ENCODE results near the gene PTCSC3.
A peak's percentile ranks its signal among the peaks of the same experiment; 100 is the strongest.

The PTCSC3 gene

DNA sequence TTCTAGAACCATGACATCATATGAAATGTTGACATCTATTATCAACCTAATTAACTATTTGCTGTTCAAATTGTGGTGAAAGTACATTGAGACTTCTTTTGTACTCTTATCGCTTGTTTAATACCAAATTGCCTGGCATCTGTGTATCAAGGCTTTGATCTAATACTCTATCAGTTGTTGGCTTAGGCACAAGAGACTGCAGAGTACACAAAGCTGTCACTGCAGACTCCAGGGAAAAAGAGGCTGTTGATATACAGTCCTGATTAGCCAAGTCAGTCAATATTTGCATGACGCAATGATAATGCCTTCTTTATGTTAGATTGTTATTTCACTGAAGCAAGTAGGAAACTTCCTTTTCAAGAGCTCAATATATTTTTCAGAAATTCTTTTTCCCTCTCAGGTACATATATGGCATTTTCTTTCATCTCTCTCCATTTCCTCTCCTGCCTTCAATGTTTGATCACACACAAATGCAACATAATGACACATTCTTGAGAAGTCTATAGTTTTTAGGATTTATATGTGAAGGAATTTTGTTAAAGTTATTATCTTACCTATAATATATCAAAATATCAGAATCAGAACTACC is 32.3 kb upstream of the PTCSC3 start:
- TF ChIP-seq, protein P1, sequence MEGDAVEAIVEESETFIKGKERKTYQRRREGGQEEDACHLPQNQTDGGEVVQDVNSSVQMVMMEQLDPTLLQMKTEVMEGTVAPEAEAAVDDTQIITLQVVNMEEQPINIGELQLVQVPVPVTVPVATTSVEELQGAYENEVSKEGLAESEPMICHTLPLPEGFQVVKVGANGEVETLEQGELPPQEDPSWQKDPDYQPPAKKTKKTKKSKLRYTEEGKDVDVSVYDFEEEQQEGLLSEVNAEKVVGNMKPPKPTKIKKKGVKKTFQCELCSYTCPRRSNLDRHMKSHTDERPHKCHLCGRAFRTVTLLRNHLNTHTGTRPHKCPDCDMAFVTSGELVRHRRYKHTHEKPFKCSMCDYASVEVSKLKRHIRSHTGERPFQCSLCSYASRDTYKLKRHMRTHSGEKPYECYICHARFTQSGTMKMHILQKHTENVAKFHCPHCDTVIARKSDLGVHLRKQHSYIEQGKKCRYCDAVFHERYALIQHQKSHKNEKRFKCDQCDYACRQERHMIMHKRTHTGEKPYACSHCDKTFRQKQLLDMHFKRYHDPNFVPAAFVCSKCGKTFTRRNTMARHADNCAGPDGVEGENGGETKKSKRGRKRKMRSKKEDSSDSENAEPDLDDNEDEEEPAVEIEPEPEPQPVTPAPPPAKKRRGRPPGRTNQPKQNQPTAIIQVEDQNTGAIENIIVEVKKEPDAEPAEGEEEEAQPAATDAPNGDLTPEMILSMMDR (IDR thresholded peaks at IDR 0.05; ENCODE audit: low read depth, low read length): no peak
- H3K4me3 ChIP-seq (ENCODE audit: low read depth, low read length): no peak overlapping the region
- in situ Hi-C loops (cut with HindIII; ENCODE audit: low sequenced_read_pairs): no loop called here
- DNase-seq (ENCODE audit: low read depth, low spot score): no peak

DNA sequence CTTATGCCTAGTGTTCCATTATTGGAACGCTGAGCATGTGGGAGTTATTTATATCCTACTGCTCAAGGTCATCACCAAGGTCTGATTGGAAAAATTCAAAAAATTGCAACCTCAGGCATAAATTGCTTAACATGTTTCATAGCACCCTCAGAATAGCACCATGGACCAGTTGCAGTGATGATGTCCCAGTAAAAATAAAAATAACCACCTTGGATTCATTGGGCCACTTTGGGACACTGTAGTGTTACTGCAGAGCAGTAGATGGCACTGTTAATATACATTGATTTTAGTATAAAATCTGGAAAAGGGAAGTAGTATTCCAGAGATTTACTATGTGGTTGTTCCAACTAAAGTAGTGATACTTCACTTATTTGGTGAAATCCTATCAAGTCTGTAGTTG is 31.0 kb upstream of the PTCSC3 start:
- no peak for DNase-seq (ENCODE audit: low read depth, low spot score)
- in situ Hi-C loops (cut with HindIII; ENCODE audit: low sequenced_read_pairs): no loop called here
- TF ChIP-seq, protein P1 (IDR thresholded peaks at IDR 0.05; ENCODE audit: low read depth, low read length): peak; percentile 49
- no peak overlapping the region for H3K4me3 ChIP-seq (ENCODE audit: low read depth, low read length)

DNA sequence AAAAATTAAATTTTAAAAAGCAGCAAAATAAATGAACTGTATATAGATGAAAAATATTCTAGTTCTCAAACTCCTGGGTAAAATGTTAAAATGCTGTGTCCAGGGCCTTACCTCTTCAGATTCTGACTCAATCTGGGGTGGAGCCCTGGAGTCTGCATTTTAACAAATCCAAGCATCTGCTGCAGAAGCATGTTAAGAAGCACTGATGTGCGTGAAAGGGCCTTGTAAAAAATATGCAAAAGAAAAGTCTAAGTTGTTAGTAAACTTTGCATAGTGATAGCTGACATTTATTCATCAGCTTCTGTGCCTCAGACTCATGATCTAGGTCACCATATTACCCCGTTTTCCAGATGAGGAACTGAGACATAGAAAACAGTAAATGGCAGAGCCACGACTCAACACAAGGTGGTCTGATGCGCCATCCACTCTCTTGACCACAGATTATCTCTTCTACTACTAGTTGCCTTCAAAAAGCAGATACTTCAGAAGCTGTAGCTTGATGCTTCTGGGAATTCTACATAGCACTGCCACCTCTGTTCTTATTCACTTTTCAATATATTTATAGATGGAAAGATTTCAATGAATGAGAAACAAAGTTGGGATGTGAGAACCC is 28.0 kb upstream of the PTCSC3 start:
- TF ChIP-seq, protein P1 (IDR thresholded peaks at IDR 0.05; ENCODE audit: low read depth, low read length): no peak
- in situ Hi-C loops (cut with HindIII; ENCODE audit: low sequenced_read_pairs): no loop called here
- no peak for DNase-seq (ENCODE audit: low read depth, low spot score)
- no peak overlapping the region for H3K4me3 ChIP-seq (ENCODE audit: low read depth, low read length)

DNA sequence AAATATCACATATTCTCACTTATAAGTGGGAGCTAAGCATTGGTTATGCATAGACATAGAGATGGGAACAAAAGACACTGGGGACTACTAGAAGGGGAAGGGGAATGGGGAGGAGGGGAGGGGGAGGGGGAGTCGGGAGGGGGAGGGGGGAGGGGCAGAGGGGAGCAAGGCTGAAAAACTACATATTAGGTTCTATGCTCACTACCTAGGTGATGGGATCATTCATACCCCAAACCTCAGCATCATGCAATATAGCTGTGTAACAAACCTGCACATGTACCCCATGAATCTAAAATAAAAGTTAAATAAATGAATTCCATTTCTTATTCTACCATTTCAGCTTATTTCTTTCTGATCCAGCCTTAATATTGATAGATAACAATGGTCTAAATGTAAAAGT is 21.9 kb upstream of the PTCSC3 start:
- in situ Hi-C loops (cut with HindIII; ENCODE audit: low sequenced_read_pairs): no loop called here
- TF ChIP-seq, protein P1 (IDR thresholded peaks at IDR 0.05; ENCODE audit: low read depth, low read length): no peak
- no peak for DNase-seq (ENCODE audit: low read depth, low spot score)
- no peak overlapping the region for H3K4me3 ChIP-seq (ENCODE audit: low read depth, low read length)

DNA sequence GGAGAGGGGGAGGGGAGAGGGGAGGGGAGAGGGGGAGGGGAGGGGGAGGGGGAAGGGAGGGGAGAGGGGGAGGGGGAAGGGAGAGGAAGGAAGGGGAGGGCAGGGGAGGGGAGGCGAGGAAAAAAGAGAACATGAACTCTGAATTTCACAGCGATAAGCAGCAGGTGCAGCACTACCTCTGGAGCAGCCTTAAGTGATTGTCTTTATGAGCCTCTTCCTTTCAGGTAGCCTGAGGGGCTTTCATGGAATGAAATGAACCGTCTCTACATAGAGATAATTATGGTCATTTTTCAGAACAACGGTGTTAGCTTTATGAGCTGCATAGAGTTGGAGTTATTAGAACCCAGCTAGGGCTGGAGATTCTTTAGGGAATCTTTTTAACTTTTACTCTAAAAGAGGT is 18.1 kb upstream of the PTCSC3 start:
- TF ChIP-seq, protein P1 (IDR thresholded peaks at IDR 0.05; ENCODE audit: low read depth, low read length): no peak
- no peak for DNase-seq (ENCODE audit: low read depth, low spot score)
- in situ Hi-C loops (cut with HindIII; ENCODE audit: low sequenced_read_pairs): no loop called here
- no peak overlapping the region for H3K4me3 ChIP-seq (ENCODE audit: low read depth, low read length)

DNA sequence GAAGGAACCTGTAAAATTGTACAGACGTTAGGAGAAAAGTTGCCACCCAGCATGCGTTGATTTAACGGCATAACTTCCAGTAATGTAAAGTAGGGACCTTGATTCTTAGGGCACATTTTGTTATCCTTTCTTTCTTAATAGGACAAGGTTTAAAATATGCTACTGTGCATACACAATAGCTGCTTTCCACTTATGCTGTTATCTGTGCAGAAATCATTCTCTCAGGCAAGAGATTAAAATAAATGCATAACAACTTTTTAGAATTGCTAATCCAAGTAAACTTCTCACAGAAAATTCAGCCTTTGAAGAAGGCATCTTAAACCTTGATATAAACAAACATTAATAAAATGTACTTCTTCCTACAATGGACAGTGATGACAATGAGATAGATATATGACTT is 16.0 kb upstream of the PTCSC3 start:
- in situ Hi-C loops (cut with HindIII; ENCODE audit: low sequenced_read_pairs): no loop called here
- no peak overlapping the region for H3K4me3 ChIP-seq (ENCODE audit: low read depth, low read length)
- no peak for DNase-seq (ENCODE audit: low read depth, low spot score)
- TF ChIP-seq, protein P1 (IDR thresholded peaks at IDR 0.05; ENCODE audit: low read depth, low read length): no peak

Measured in astrocyte of the spinal cord (primary cell).